ENCODE data around the gene PLA2G5. TPM values are rescaled to one million over a fixed set of nuclear protein-coding genes. Genes with fewer than 3 reads are reported as not detected.

The PLA2G5 gene
- total RNA-seq, 2 experiments from 2014 or later: not detected

DNA sequence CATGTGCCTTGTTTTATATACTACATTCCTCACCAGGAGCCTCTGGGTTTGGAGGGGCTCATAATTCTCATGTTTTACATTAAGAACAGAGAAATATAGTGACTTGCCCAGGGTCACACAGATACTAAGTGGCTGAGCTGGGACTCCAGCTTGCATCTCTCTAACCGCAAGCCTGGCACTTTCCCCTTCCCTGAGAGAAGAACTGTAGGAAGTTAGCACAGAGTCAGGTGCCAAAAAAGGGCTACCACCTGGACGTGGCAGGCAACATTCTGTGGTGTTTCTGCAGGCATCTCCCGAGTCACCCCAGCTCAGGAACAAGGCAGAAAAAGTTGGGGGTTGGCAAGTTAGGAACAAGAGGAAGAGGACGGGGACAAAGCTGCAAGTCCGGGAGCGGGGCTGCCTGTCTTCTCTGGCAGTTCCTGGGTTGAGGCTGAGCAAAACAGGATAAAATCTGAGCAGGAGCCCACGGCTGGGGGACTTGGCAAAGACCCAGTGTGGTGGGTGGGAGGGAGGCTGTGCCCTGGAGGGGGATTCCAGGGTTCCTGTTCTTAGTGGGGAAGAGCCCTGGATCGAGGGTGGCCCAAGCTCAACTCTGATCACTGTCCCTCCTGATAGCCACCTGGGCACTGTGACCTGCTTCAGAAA, 9.8 kb downstream of the PLA2G5 start:
- H3K4me1 Mint-ChIP-seq: peaks cover 11% of the 10 kb centered on the region
- H3K9me3 Mint-ChIP-seq (ENCODE audit: low read depth): no peaks in the 10 kb centered on the region
- H3K27ac Mint-ChIP-seq: no peak overlapping the region
- ChIA-PET POLR2A (no interaction called here), CTCF (no interaction called here)
- ATAC-seq (no peak), DNase-seq (no peak)
- intact Hi-C loops (cut with DNase I, micrococcal nuclease): no loop called here
- peaks cover 23% of the 10 kb centered on the region for H3K27me3 Mint-ChIP-seq
- H3K4me3 Mint-ChIP-seq: no peak overlapping the region
- no peaks in the 10 kb centered on the region for H3K36me3 Mint-ChIP-seq (ENCODE audit: low read depth)

DNA sequence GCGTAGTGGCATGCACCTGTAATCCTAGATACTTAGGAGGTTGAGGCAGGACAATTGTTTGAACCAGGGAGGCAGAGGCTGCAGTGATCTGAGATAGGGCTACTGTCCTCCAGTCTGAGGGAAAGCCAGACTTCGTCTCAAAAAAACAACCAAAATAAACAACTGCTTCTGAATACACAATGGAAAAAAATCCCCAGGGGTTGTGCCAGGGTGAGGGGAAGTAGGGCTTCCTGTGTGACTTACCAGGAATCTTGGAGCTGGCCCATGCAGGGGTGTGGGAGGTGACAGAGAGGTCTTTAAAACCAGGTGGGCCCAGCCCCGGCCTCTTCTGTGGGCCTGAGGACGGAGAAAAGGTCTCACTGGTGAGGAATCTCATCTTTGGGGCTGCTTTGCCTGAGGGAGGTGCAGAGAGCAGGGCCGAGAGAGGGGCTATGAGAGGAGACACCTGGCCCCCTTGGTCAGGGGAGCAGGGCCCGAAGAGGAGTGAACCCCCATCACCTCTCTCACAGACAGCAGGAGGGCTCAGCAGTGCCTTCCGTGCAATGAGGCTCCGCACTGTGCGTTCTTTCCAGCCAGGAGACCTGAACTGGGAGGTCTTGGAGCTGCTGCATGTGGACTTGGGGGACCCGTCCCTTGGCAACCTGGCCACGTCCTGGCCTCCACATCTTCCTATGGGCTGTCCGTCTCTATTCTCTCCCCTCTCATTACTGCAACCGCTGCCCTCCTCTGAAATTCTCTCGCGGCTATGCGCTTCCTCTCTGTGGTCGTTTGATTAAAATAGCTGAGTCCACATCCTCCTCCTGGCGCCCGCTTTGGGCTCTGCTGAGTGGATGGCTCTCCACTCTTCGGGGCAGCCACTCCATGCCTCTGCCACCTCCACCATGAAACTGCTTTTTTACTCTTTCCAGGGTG, 10.7 kb downstream of the PLA2G5 start:
- intact Hi-C loops (cut with DNase I, micrococcal nuclease): no loop called here
- CTCF ChIA-PET: interaction anchor here (0.5 to 0.9 kb wide), 5 partner anchors 71 to 188 kb away, joined by 3 read pairs; no protein-coding TSS in a partner anchor
- ATAC-seq (peak; percentile 30), DNase-seq (no peak)
- peaks cover 23% of the 10 kb centered on the region for H3K27me3 Mint-ChIP-seq
- no peaks in the 10 kb centered on the region for H3K9me3 Mint-ChIP-seq (ENCODE audit: low read depth)
- H3K4me3 Mint-ChIP-seq: no peak overlapping the region
- POLR2A ChIA-PET: no interaction called here
- no peaks in the 10 kb centered on the region for H3K36me3 Mint-ChIP-seq (ENCODE audit: low read depth)
- peaks cover 11% of the 10 kb centered on the region for H3K4me1 Mint-ChIP-seq
- H3K27ac Mint-ChIP-seq: no peak overlapping the region

DNA sequence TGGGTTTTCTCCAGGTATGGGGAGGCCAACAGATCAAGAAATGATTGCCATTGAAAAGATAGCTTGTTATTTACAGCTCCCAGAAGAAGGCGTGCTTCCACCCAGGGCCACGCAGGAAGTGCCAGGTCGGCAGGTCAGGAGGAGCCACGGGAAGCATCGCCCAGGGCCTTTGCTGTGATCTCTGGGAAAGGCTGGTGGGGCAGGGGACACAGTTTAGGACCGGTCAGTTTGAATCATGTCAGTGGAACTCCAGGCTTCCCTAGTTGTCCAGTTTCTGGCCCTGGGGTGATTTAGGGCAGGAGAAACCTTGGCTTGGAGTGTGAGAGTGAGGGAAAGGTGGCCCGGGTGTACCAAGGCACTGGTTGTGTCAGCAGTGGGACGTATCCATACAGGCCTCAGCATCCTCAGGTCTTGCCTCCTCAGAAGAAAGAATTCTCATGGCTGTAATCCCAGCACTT, 11.4 kb downstream of the PLA2G5 start:
- Mint-ChIP-seq H3K27me3 (peaks cover 23% of the 10 kb centered on the region), H3K27ac (no peak overlapping the region), H3K4me1 (peaks cover 11% of the 10 kb centered on the region), H3K4me3 (no peak overlapping the region), H3K36me3 (ENCODE audit: low read depth) (no peaks in the 10 kb centered on the region), H3K9me3 (ENCODE audit: low read depth) (no peaks in the 10 kb centered on the region)
- CTCF ChIA-PET: interaction anchor here (0.5 to 0.9 kb wide), 5 partner anchors 70 to 188 kb away, joined by 3 read pairs; no protein-coding TSS in a partner anchor
- no peak for DNase-seq
- POLR2A ChIA-PET: no interaction called here
- intact Hi-C loops (cut with DNase I, micrococcal nuclease): no loop called here
- ATAC-seq: no peak

DNA sequence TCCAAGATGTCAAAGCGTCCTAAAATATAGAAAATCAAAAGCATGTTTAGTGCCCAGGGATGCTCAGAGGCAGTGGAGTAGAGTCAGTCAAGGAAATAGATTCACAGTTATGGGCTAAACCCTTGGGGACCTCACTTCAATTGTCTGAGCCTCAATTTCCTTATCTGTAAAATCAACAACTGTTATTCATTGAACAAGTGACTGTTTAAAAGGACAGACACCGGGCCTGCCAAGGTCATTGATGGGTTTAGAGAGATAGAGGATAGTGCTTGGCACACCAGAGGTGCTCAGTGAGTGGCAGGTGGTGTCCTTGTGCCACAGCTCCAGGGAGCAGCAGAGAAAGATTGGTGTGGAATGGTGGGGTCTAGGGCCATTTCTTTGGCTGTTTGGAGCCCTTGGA, 12.8 kb downstream of the PLA2G5 start:
- H3K4me1 Mint-ChIP-seq: peaks cover 11% of the 10 kb centered on the region
- peaks cover 17% of the 10 kb centered on the region for H3K27me3 Mint-ChIP-seq
- H3K9me3 Mint-ChIP-seq (ENCODE audit: low read depth): no peaks in the 10 kb centered on the region
- intact Hi-C loops (cut with DNase I, micrococcal nuclease): no loop called here
- H3K27ac Mint-ChIP-seq: no peak overlapping the region
- ATAC-seq (no peak), DNase-seq (no peak)
- no peak overlapping the region for H3K4me3 Mint-ChIP-seq
- H3K36me3 Mint-ChIP-seq (ENCODE audit: low read depth): no peaks in the 10 kb centered on the region
- ChIA-PET CTCF (no interaction called here), POLR2A (no interaction called here)

DNA sequence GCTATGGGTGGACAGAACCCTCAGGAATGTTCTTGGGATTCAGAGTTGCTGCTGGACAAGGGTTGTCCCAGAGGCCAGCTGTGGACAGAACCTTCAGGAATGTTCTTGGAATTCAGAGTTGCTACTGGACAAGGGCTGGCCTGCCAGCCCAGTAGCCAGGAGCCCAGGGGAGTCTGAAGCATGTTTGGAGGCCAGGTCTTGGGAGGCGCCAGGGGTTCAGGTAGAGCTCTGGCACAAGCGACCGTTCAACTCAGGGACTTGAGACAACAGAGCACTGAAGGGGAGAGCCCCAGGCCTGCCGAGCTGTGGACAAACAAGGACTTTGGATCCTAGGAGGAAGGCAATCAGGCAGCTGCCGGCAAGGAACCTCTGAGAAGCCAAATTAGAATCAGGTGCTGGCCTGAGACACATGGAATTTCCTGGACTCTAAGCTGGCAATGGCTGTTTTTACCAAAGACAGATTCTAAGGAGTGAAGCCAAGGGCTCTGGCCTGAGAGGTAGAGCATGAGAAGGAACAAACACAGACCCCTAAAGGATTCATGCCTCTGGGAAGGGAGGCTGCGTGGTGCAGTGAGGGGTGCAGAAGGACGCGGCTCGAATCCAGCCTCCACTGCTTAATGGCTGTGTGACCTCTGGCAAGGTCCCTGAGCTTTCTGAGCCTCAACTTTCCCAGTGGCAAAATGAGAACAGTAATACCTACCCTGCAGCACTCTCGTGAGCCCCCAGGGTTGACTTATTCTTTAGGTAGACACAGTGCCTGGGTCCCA, 13.4 kb downstream of the PLA2G5 start:
- ATAC-seq: no peak
- H3K27me3 Mint-ChIP-seq: peaks cover 11% of the 10 kb centered on the region
- POLR2A ChIA-PET: interaction anchor here (0.6 kb wide), 1 partner anchor 799 kb away, joined by 3 read pairs; no protein-coding TSS in a partner anchor
- H3K9me3 Mint-ChIP-seq (ENCODE audit: low read depth): no peaks in the 10 kb centered on the region
- no peak overlapping the region for H3K4me3 Mint-ChIP-seq
- CTCF ChIA-PET: no interaction called here
- H3K4me1 Mint-ChIP-seq: peaks cover 5% of the 10 kb centered on the region
- intact Hi-C loops (cut with DNase I, micrococcal nuclease): no loop called here
- no peaks in the 10 kb centered on the region for H3K36me3 Mint-ChIP-seq (ENCODE audit: low read depth)
- no peak overlapping the region for H3K27ac Mint-ChIP-seq
- no peak for DNase-seq

DNA sequence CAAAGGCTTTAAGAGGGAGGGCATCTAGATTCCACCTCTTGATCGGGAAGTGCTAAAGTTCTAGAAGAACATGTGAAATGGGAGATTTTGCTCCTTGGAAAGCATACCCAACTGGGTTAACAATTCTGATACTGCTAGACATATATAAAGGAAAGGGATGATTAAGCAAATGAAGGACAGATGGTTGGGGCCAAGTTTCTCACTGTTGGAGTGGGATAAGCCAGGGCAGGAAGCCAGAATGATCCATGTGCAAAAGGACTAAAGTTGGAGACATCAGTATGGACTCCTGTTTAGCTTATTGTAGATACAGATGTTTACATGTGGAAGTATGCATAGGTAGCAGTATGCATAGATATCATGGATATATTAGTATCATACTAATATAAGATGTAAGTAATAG, 16.8 kb downstream of the PLA2G5 start:
- no peak for ATAC-seq
- Mint-ChIP-seq H3K27me3 (peaks cover 2% of the 10 kb centered on the region), H3K4me3 (no peak overlapping the region), H3K27ac (no peak overlapping the region), H3K9me3 (ENCODE audit: low read depth) (no peaks in the 10 kb centered on the region), H3K36me3 (ENCODE audit: low read depth) (no peaks in the 10 kb centered on the region), H3K4me1 (no peaks in the 10 kb centered on the region)
- no peak for DNase-seq
- ChIA-PET CTCF (interaction anchor here (0.6 kb wide), 1 partner anchor 268 kb away, joined by 3 read pairs; no protein-coding TSS in a partner anchor), POLR2A (no interaction called here)
- intact Hi-C loops (cut with DNase I, micrococcal nuclease): no loop called here

DNA sequence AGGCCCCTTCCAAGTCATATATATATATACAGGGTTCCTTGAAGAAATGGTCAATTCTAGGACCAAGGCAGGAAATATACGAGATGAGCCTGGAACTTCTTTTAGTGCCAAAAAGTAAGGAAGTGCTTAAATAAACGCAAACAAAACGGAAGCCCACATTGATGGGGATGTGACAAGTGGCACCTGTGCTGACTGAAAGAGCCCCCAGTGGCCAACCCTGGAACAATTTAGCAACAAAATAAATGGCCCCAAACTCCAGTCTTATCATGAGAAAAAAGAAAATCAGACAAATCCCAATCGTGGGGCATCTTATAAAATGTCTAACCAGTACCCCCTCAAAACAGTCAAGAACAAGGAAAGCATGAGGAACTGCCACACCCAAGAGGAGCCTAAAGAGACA, 17.7 kb downstream of the PLA2G5 start:
- ATAC-seq (no peak), DNase-seq (no peak)
- intact Hi-C loops (cut with DNase I, micrococcal nuclease): no loop called here
- Mint-ChIP-seq H3K36me3 (ENCODE audit: low read depth) (no peaks in the 10 kb centered on the region), H3K4me3 (no peak overlapping the region), H3K9me3 (ENCODE audit: low read depth) (no peaks in the 10 kb centered on the region), H3K27ac (no peak overlapping the region), H3K27me3 (peaks cover 2% of the 10 kb centered on the region), H3K4me1 (no peaks in the 10 kb centered on the region)
- POLR2A ChIA-PET: no interaction called here
- CTCF ChIA-PET: no interaction called here

DNA sequence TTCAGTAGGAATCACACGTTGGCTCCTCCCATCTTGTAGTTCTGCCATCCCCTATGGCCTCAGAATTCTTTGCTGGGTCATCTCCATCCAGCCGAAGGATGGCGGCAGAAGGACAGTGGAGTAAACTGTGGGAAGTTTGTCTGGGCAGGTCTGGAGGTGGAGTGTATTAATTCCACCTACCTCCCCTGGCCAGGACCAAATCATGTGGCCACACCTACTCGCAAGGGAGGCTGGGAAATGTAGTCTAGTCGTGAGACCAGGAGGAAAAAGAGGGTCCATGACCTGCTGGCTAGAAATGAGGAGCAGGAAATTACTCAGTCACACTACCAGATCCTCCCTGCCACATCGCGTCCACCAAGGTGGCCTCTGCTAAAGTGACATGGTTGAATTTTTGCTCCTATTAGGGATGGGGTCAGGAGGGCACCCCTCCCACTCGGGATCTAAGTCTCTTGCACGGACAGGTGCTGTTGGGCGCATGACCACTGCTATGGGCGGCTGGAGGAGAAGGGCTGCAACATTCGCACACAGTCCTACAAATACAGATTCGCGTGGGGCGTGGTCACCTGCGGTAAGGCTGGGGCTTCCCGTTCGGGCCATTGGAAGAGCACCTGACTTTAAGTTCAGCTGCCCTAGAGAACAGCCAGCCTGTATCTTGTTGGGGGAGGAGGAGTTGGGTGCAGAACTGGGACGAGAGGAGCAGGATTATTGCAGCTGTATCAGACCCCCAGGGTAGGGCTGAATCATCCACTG, 19.5 kb downstream of the PLA2G5 start:
- Mint-ChIP-seq H3K9me3 (ENCODE audit: low read depth) (no peaks in the 10 kb centered on the region), H3K4me1 (no peaks in the 10 kb centered on the region), H3K4me3 (no peak overlapping the region), H3K36me3 (ENCODE audit: low read depth) (no peaks in the 10 kb centered on the region), H3K27ac (no peak overlapping the region), H3K27me3 (peaks cover 3% of the 10 kb centered on the region)
- ATAC-seq (no peak), DNase-seq (no peak)
- intact Hi-C loops (cut with DNase I, micrococcal nuclease): no loop called here
- ChIA-PET POLR2A (no interaction called here), CTCF (interaction anchor here (1.5 kb wide), 1 partner anchor 11 kb away, joined by 3 read pairs; no protein-coding TSS in a partner anchor)

DNA sequence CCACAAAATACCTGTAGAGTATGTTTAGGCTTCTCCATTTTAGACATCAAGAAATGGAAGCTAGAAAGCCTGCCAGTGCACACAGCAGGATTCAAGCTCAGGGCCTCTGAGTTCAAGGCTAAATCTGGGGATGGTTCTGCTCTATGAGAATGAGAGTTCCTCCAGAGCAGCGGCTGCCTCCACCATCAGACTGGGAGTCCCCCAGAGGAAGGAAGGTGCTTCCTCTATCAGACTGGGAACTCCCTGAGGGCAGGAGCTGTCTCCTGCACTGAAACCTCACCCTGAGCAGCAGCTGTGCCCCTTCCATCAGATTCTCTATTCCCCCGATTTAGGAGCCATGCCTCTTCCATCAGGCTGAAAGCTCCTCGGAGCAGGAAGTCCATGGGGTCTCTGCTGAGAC, 20.1 kb downstream of the PLA2G5 start:
- ATAC-seq (no peak), DNase-seq (no peak)
- H3K4me1 Mint-ChIP-seq: no peaks in the 10 kb centered on the region
- no peaks in the 10 kb centered on the region for H3K36me3 Mint-ChIP-seq (ENCODE audit: low read depth)
- ChIA-PET CTCF (interaction anchor here (0.7 to 1.5 kb wide), 2 partner anchors 10 to 147 kb away, joined by 3 read pairs; no protein-coding TSS in a partner anchor), POLR2A (no interaction called here)
- no peaks in the 10 kb centered on the region for H3K9me3 Mint-ChIP-seq (ENCODE audit: low read depth)
- peaks cover 3% of the 10 kb centered on the region for H3K27me3 Mint-ChIP-seq
- no peak overlapping the region for H3K4me3 Mint-ChIP-seq
- intact Hi-C loops (cut with DNase I, micrococcal nuclease): no loop called here
- no peak overlapping the region for H3K27ac Mint-ChIP-seq

DNA sequence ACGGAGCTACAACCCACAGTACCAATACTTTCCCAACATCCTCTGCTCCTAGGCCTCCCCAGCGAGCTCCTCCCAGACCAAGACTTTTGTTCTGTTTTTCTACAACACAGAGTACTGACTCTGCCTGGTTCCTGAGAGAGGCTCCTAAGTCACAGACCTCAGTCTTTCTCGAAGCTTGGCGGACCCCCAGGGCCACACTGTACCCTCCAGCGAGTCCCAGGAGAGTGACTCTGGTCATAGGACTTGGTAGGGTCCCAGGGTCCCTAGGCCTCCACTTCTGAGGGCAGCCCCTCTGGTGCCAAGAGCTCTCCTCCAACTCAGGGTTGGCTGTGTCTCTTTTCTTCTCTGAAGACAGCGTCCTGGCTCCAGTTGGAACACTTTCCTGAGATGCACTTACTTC, 20.6 kb downstream of the PLA2G5 start:
- Mint-ChIP-seq H3K36me3 (ENCODE audit: low read depth) (no peaks in the 10 kb centered on the region), H3K27ac (no peak overlapping the region), H3K4me1 (no peaks in the 10 kb centered on the region), H3K9me3 (ENCODE audit: low read depth) (no peaks in the 10 kb centered on the region), H3K27me3 (peaks cover 3% of the 10 kb centered on the region), H3K4me3 (no peak overlapping the region)
- ATAC-seq (no peak), DNase-seq (no peak)
- POLR2A ChIA-PET: no interaction called here
- CTCF ChIA-PET: interaction anchor here (0.6 to 1.5 kb wide), 4 partner anchors 9 to 857 kb away, joined by 3 to 5 read pairs (median 3); no protein-coding TSS in a partner anchor
- intact Hi-C loops (cut with DNase I, micrococcal nuclease): no loop called here

DNA sequence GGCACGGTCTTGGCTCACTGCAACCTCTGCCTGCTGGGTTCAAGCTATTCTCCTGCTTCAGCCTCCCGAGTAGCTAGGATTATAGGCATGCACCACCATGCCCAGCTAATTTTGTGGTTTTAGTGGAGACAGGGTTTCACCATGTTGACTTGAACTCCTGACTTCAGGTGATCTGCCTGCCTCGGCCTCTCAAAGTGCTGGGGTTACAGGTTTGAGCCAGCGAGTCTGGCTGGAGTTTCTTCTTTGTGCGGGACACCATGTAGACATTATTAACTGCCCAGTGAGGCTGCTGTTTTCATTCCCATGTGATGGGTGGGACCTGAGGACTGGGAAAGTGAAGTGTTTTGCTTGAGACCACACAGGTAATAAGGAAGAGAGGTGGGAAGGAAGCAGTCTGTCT, 23.3 kb downstream of the PLA2G5 start:
- Mint-ChIP-seq H3K4me3 (no peak overlapping the region), H3K27me3 (peaks cover 3% of the 10 kb centered on the region), H3K27ac (no peak overlapping the region), H3K4me1 (no peaks in the 10 kb centered on the region), H3K9me3 (ENCODE audit: low read depth) (no peaks in the 10 kb centered on the region), H3K36me3 (ENCODE audit: low read depth) (no peaks in the 10 kb centered on the region)
- DNase-seq: no peak
- CTCF ChIA-PET: interaction anchor here (1.3 kb wide), 1 partner anchor 9 kb away, joined by 3 read pairs; no protein-coding TSS in a partner anchor
- ATAC-seq: no peak
- POLR2A ChIA-PET: no interaction called here
- intact Hi-C loops (cut with DNase I, micrococcal nuclease): no loop called here
